Activated T-helper 1 cell treated with Interleukin-2 at 50 U/mL for 16 hours (primary cell): ENCODE data around the gene IL1RAPL2.
"Not testable (repeated sequence)": the region's sequence is repeated elsewhere in the genome, so short reads cannot be mapped to it uniquely, and the experiment has no call there.

ENCODE experiments used
- DNase-seq: peaks from one replicate; pipeline ENCODE4 v3.0.0-alpha.2; 2020; ENCODE audit warnings: low read depth

Gene IL1RAPL2

GRCh38 chrX:105028962-105029361, 463.0 kb downstream of the IL1RAPL2 start:
- not testable (repeated sequence) for DNase-seq

DNA sequence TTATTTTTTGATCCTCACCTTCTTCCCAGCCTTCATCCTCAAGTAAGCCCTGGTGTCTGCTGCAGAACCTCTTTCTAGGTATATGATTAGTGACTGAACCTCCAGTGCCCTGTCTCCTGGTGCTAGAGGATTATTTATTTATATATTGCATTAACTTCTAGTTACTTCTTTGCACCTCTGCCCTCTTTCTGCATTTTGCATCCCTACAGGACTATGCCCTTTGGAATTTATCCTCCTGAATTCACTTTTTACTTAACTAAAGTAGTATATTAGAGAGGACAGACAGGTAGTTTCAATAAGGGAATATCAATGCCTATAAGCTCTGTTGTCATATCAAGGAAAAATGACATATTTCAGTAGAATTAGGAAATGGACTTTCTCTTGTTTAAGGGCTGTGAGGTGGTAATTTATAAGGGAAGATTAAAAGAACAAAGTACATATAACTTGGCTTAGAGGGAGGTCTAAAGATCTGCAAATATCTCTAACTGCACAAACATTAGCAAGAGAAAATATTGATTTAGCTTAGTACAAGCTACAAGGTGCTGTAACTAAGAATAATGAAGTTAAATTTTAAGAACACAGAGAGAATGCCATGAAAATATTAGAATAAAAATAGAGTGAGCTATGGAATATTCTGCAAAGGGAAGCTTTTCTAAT, 472.8 kb downstream of the IL1RAPL2 start:
- no peak for DNase-seq

DNA sequence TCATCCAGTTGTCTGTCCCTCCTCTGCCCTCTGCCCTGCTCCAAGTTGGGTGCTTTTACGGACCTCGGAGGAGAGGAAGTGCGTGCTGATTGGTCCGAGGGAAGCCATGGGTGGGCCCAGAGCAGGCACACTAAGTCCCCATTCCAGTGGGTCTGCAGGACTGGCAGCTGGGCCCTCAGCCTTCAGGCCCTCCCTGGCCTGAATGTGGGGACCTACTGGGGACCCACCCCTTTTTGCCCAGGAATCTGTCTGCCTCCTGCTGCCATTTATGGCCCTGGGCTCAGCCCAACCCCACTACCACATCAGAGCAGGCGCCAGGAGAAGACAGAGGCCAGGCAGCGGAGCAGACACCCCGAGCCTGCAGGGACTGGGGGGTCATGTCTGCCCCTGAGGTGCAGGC, 484.9 kb downstream of the IL1RAPL2 start:
- DNase-seq: no peak

- no peak for DNase-seq
Measured at GRCh38 chrX:105051364-105051763, 485.4 kb downstream of the IL1RAPL2 start.

- no peak for DNase-seq
Measured at GRCh38 chrX:105052926-105053325, 486.9 kb downstream of the IL1RAPL2 start.

DNA sequence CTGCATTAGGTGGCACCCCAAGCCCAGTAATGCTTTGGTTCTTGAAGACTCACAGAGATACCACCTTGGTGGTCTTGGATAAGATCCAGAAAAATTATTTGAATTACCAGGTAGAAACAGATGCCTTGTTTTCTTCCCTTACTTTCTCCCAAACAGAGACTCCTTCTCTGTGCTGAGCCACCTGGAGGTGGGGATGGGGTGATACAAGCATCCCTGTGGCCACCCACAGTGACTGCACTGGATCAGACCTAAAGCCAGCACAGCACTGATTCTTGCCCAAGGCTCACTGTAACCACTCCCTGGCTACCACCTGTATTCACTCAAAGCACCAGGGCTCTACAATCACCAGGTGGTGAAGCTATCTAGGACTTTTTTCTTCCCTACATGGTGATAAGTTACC, 497.7 kb downstream of the IL1RAPL2 start:
- DNase-seq: no peak

DNA sequence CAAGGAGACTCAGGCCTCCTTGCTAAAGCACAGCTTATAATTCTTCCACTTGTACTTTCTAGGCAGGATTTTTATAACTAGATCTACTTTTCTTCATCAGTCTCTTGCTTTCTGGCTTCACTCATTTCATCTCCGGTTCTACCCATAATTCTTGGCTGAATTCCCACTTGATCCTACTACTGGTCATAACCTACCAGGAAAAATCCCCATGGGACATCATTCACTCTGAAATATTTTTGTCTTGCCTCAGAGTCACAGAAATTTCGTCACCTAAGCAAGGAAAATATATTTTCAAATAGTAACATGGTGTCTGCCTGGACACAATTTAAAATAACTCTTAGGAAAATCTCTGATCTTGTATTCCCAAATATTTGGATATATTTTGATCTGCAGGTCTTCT, 532.2 kb downstream of the IL1RAPL2 start:
- DNase-seq: no peak

- no peak for DNase-seq
Measured at GRCh38 chrX:105098812-105099211, 532.8 kb downstream of the IL1RAPL2 start.

- no peak for DNase-seq
Measured at GRCh38 chrX:105101378-105101777, 535.4 kb downstream of the IL1RAPL2 start.

DNA sequence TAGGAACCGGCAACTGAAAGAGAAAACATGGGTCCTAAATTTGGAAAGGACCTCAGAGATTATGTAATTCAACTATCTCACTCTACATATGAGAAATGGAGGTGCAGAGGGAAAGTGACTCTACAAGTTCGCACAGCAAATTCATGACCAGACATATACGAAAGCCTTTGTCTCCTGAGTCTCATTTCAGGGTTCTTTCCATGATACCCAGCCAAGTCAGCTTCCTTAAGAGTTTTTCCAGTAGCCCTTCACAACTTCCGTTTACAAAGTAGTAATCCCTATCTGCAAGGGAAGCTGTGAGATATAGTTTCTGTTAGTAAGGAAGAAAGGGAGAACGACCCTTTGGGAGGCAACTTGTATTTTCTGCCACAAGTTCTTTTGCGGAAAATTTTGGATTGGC, 543.9 kb downstream of the IL1RAPL2 start:
- DNase-seq: no peak

DNA sequence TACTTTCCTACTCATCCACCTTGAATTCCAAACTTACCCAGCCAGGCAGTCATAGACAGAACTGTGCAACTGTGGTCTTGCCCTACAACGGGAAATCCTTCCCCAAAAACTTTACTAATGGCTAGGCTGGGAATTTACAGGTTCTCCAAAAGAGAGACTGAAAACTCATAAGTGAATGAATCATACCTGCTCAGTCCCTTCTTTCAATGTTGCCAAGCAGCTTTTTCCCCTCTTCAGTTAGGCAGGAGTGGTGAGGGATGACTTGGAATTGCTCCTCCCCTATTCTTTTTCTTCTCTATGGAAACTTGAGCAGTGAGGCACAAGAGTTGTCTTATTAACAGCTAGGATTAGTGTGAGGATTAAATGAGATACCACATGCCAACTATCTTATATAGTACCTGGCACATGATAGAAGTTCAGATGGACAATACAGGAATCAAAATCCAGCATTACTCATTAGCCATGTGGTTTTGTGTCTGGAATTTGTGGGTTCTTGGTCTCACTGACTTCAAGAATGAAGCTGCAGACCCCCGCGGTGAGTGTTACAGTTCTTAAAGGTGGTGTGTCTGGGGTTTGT, 548.6 kb downstream of the IL1RAPL2 start:
- DNase-seq: no peak

GRCh38 chrX:105115596-105116320, 549.8 kb downstream of the IL1RAPL2 start:
- not testable (repeated sequence) for DNase-seq

DNA sequence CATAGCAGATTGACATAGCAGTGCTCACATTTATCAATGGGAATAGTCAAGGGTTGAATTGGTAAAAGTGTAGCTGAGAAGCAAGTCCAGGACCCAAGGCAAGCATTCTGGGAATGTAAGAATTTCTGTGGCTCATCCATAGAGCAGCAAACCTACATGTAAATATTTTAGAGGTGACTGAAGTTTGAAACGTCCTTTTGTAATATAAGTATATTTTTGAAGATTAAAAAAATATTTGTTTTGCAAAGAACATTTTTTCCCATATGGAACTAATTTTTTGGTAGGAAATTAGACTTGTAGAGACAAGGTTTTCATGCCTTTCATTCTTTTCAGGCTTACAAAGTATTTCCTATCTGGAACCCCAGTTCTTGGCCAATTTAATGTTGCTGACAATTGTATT, 550.5 kb downstream of the IL1RAPL2 start:
- no peak for DNase-seq

- DNase-seq: no peak
Measured at GRCh38 chrX:105117621-105118020, 551.6 kb downstream of the IL1RAPL2 start.

DNA sequence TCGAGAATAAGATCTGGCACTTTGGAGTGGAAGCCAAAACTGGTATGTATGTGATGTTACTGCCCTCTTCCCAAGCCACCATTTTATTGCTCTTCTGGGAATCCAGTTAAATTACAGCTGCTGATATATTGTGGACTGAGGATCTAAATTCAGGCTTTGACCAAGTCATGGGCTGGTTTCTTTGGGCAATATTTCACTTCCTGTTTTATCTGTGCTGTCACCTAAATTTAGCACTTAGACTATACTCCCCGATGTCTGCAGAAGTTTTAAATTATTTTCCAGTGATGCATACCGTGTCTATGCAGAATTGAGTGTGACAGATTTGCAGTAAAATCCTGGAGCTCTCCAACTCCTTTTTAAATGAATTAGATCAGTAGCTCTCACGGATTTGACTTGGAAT, 554.5 kb downstream of the IL1RAPL2 start:
- DNase-seq: no peak

DNA sequence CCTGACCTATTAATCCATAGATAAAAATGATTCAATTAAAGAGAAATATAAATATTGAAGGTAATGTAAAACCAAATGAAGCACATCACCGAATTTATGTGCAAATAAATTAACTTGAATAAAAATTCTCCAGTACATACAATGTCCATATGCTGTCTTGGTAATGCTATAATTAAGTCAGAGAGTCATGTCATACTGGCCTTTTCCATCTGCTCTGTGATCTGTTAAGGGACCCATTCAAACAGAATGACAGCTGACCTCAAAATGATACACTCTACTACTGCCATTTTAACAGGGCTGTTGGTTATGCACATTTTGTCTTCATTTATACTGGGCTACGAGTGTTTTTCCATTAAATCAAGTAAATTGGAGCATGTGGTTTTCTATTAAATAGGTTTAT, 555.2 kb downstream of the IL1RAPL2 start:
- DNase-seq: no peak

- DNase-seq: no peak
Measured at GRCh38 chrX:105126201-105126600, 560.2 kb downstream of the IL1RAPL2 start.

DNA sequence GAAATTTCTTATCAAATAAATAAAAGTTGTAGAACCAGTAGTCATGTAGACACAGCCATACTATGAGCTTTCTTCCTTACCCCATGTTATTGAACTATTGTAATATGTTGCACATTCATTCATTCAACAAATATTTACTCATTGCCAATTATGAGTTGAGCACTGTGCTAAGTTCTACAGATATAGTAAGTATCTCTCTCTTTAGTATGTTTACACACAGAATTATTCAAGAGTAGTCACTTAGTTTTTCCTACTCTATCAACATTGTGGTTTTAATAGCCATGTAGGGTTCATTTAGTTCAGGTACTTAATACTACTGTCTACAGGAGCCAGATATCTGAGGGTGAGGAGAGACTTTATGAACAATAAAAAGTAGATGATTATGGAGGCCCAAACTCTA, 568.3 kb downstream of the IL1RAPL2 start:
- DNase-seq: no peak

DNA sequence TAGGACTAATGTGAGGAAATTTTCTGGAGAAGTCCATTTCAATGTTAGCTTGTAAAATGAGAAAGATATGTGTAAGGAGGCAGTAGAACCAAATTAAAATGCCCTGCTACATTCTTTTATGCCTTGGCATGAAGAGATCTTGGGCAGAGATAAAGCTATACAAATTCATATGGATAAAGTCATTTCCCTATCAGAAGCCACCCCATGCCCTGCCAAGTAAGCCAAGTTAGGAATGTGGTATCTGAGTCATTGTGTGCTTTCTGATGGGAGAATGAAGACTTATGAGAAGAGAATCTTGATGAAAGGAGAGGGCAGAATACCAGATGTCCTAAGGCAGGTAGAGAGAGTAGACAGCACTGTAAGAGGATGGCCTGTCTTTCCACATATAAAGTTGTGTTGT, 570.8 kb downstream of the IL1RAPL2 start:
- DNase-seq: no peak

GRCh38 chrX:105150036-105150435, 584.0 kb downstream of the IL1RAPL2 start:
- DNase-seq: no peak

DNA sequence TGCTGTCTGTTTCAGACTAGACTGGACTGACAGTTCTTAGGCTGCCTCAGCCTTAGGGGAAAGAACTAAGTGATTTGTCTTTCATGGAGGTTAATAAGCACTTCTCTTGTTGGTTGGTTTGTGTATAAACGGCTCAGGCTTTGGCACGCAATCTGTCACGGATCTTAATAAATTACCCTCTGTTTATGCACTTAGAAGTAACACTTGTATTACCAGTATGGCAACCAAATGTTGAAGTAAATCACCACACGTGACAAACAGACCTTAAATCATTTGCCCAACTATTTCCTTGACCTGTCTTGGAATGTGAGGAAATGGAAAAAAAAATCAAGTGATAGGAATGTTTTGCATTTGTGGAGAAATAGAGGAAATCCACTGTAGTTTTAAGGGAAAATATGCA, 584.6 kb downstream of the IL1RAPL2 start:
- no peak for DNase-seq

GRCh38 chrX:105167233-105167632, 601.2 kb downstream of the IL1RAPL2 start:
- no peak for DNase-seq

GRCh38 chrX:105168577-105168976, 602.6 kb downstream of the IL1RAPL2 start:
- DNase-seq: no peak

DNA sequence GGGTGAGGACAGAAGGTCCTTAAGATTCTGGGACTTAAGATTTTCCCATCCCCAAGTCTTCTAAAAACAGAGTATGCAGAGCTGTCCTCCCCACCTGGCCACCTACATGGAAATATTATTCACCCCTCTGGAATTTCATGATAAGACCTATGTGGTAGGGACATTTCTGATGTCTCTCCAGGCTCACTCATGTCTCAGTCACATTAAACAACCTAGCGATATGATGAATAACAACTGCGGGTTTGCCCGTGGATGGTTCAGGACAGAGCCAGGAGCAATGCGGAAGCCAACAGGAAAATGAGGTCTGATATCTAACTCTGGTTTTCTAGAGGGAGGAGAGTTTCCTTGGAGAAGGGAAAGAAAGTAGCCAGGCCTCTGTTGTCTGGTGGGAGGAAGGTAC, 607.1 kb downstream of the IL1RAPL2 start:
- DNase-seq: no peak
